ENCODE data around the gene FGF11.
"Not testable (repeated sequence)": the region's sequence is repeated elsewhere in the genome, so short reads cannot be mapped to it uniquely, and the experiment has no call there.

Gene FGF11

GRCh38 chr17:7464081-7464480 is 24.8 kb downstream of the FGF11 start:
- DNase-seq = no peak

GRCh38 chr17:7465597-7466275 is 26.4 kb downstream of the FGF11 start:
- DNase-seq = no peak

GRCh38 chr17:7466318-7466638 is 27.0 kb downstream of the FGF11 start:
- no peak for DNase-seq

GRCh38 chr17:7466639-7467341 is 27.5 kb downstream of the FGF11 start:
- no peak for DNase-seq

- no peak for DNase-seq
These were observed 28.2 kb downstream of the FGF11 start for GRCh38 chr17:7467498-7467897.

- DNase-seq = no peak
These were observed 29.0 kb downstream of the FGF11 start for GRCh38 chr17:7468290-7468689.

- DNase-seq = no peak
These were observed 29.6 kb downstream of the FGF11 start for GRCh38 chr17:7468804-7469389.

GRCh38 chr17:7469843-7470242 is 30.5 kb downstream of the FGF11 start:
- DNase-seq = not testable (repeated sequence)

GRCh38 chr17:7470457-7470973 is 31.2 kb downstream of the FGF11 start:
- not testable (repeated sequence) for DNase-seq

- DNase-seq = no peak
These were observed 32.4 kb downstream of the FGF11 start for GRCh38 chr17:7471729-7472128.

- not testable (repeated sequence) for DNase-seq
These were observed 35.5 kb downstream of the FGF11 start for GRCh38 chr17:7474767-7475166.

GRCh38 chr17:7475764-7476422 is 36.6 kb downstream of the FGF11 start:
- no peak for DNase-seq

- no peak for DNase-seq
These were observed 37.2 kb downstream of the FGF11 start for GRCh38 chr17:7476494-7476893.

GRCh38 chr17:7476951-7477350 is 37.6 kb downstream of the FGF11 start:
- no peak for DNase-seq

- no peak for DNase-seq
These were observed 38.3 kb downstream of the FGF11 start for GRCh38 chr17:7477392-7478275.

GRCh38 chr17:7478276-7479212 is 39.2 kb downstream of the FGF11 start:
- DNase-seq = peak; percentile 57

- DNase-seq = peak; percentile 34
These were observed 40.1 kb downstream of the FGF11 start, which contains the start of gene ZBTB4 for GRCh38 chr17:7479213-7480088. Gene ZBTB4 (minus strand): TSS chr17:7479631. CDS start chr17:7466801, 12,830 bp downstream.

- DNase-seq = no peak
These were observed 40.7 kb downstream of the FGF11 start for GRCh38 chr17:7480089-7480384.

- not testable (repeated sequence) for DNase-seq
These were observed 42.0 kb downstream of the FGF11 start, which contains the start of gene SLC35G6 for GRCh38 chr17:7481275-7481674. Gene SLC35G6 (plus strand): TSS chr17:7481446. CDS start chr17:7481517, 71 bp downstream.

Measured in stimulated activated CD4-positive, alpha-beta T cell treated with anti-CD3 and anti-CD28 coated beads, Interleukin-1b, Interleukin-23, amount 100 ng/mL, for 48 hours (primary cell).